BLaER1 (cell line): ENCODE results near the gene NTRK3.

Experiments
- H3K27ac ChIP-seq: shearing (Covaris generic); formaldehyde crosslinking; 2 replicates; pipeline ENCODE4 v1.8.1; 2022
- H3K27me3 ChIP-seq: shearing (Covaris generic); formaldehyde crosslinking; 2 replicates; pipeline ENCODE4 v1.8.1; 2022
- H3K36me3 ChIP-seq: shearing (Covaris generic); formaldehyde crosslinking; 2 replicates; pipeline ENCODE4 v1.8.1; 2022
- H3K4me1 ChIP-seq: shearing (Covaris generic); formaldehyde crosslinking; 2 replicates; pipeline ENCODE4 v1.8.1; 2022
- H3K4me2 ChIP-seq: shearing (Covaris generic); formaldehyde crosslinking; 2 replicates; pipeline ENCODE4 v1.8.1; 2022
- H3K4me3 ChIP-seq: shearing (Covaris generic); formaldehyde crosslinking; 2 replicates; pipeline ENCODE4 v1.8.1; 2022
- H3K9ac ChIP-seq: shearing (Covaris generic); formaldehyde crosslinking; 2 replicates; pipeline ENCODE4 v1.8.1; 2022
- H3K9me3 ChIP-seq: shearing (Covaris generic); formaldehyde crosslinking; 2 replicates; pipeline ENCODE4 v1.8.1; 2022
- H4K20me1 ChIP-seq: shearing (Covaris generic); formaldehyde crosslinking; 2 replicates; pipeline ENCODE4 v1.8.1; 2022
- Cebpa-rat ChIP-seq: shearing (Covaris generic); IDR thresholded peaks from 2 replicates; pipeline ENCODE4 v1.8.1; 2022

Gene NTRK3

GRCh38 chr15:88016406-88016805, 240.1 kb downstream of the NTRK3 start:
- H3K4me3 ChIP-seq = no peak overlapping the region
- H3K4me1 ChIP-seq = peaks cover 18% of the 10 kb centered on the region
- no peak for TF ChIP-seq Cebpa-rat
- no peaks in the 10 kb centered on the region for H3K9me3 ChIP-seq
- no peaks in the 10 kb centered on the region for H3K36me3 ChIP-seq
- no peaks in the 10 kb centered on the region for H4K20me1 ChIP-seq
- H3K27ac ChIP-seq = no peak overlapping the region
- no peaks in the 10 kb centered on the region for H3K27me3 ChIP-seq
- peak overlapping the region; percentile 48 for H3K4me2 ChIP-seq
- H3K9ac ChIP-seq = no peak overlapping the region

- H3K36me3 ChIP-seq = no peaks in the 10 kb centered on the region
- H3K9me3 ChIP-seq = no peaks in the 10 kb centered on the region
- H3K9ac ChIP-seq = no peak overlapping the region
- no peak overlapping the region for H3K4me3 ChIP-seq
- H3K4me2 ChIP-seq = no peak overlapping the region
- no peaks in the 10 kb centered on the region for H4K20me1 ChIP-seq
- H3K4me1 ChIP-seq = peaks cover 18% of the 10 kb centered on the region
- no peak overlapping the region for H3K27ac ChIP-seq
- H3K27me3 ChIP-seq = no peaks in the 10 kb centered on the region
- TF ChIP-seq Cebpa-rat = no peak
These were observed 241.2 kb downstream of the NTRK3 start for GRCh38 chr15:88015228-88015860.

DNA sequence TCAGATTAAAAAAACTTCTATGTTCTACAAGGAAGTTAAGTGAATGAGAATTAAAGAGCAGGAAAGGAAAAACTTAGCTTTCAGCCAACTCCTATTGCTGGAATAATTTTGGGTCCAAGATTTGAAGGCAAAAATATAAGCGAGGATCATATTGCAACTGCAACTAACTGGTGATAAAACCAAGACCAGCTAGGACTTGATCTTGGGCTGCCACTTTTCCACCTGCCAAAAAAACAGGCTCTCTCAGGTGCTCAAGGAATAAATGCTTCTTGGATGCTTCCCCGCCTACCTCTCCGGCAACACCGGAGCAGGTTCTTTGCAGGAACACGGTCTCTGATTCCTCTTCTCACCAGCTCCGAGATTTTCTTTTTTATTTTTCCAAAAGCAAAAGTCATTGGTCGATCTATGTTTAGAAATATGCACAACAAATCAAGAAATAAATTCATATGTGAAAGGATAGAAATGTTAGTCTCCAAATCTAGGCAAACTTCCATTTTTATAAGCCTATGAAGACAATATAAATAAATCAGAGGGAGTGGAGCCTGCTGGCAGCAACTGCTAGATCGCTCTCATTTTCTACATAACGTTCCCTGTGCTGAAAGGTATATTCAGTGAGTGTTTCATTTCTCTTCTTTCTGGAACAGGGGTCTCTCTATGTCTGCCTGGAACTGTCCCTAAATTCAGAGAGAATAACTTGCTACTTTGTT, 241.9 kb downstream of the NTRK3 start:
- peaks cover 18% of the 10 kb centered on the region for H3K4me1 ChIP-seq
- no peak overlapping the region for H3K27ac ChIP-seq
- H3K4me2 ChIP-seq = no peak overlapping the region
- H3K27me3 ChIP-seq = no peaks in the 10 kb centered on the region
- no peaks in the 10 kb centered on the region for H3K36me3 ChIP-seq
- no peak overlapping the region for H3K9ac ChIP-seq
- no peak overlapping the region for H3K4me3 ChIP-seq
- no peak for TF ChIP-seq Cebpa-rat
- no peaks in the 10 kb centered on the region for H3K9me3 ChIP-seq
- no peaks in the 10 kb centered on the region for H4K20me1 ChIP-seq

- no peak overlapping the region for H3K27ac ChIP-seq
- peaks cover 18% of the 10 kb centered on the region for H3K4me1 ChIP-seq
- no peaks in the 10 kb centered on the region for H3K36me3 ChIP-seq
- H3K9ac ChIP-seq = no peak overlapping the region
- no peaks in the 10 kb centered on the region for H3K9me3 ChIP-seq
- H4K20me1 ChIP-seq = no peaks in the 10 kb centered on the region
- H3K4me2 ChIP-seq = no peak overlapping the region
- no peak for TF ChIP-seq Cebpa-rat
- H3K27me3 ChIP-seq = no peaks in the 10 kb centered on the region
- H3K4me3 ChIP-seq = no peak overlapping the region
These were observed 243.4 kb downstream of the NTRK3 start for GRCh38 chr15:88013111-88013510.

DNA sequence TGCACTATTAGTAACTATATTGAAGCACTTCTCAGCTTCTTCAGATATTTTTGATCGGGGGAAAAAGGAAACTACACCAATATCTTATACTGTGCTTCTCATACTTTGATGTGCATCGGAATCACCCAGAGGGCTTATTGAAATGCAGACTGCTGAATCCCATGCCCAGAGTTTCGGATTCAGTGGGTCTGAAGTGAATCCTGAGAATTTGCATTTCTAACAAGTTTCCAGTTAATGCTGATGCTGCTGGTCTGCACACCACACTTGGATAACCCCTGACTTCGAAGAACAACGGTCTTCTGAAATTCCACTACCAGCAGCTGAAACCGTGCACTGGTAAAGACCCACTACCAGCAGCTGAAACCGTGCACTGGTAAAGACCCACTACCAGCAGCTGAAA, 243.9 kb downstream of the NTRK3 start:
- peaks cover 18% of the 10 kb centered on the region for H3K4me1 ChIP-seq
- no peaks in the 10 kb centered on the region for H3K9me3 ChIP-seq
- H3K4me3 ChIP-seq = no peak overlapping the region
- H4K20me1 ChIP-seq = no peaks in the 10 kb centered on the region
- H3K4me2 ChIP-seq = no peak overlapping the region
- TF ChIP-seq Cebpa-rat = no peak
- H3K36me3 ChIP-seq = no peaks in the 10 kb centered on the region
- no peak overlapping the region for H3K27ac ChIP-seq
- no peaks in the 10 kb centered on the region for H3K27me3 ChIP-seq
- no peak overlapping the region for H3K9ac ChIP-seq

GRCh38 chr15:88012233-88012632, 244.3 kb downstream of the NTRK3 start:
- no peak overlapping the region for H3K4me2 ChIP-seq
- H3K9me3 ChIP-seq = no peaks in the 10 kb centered on the region
- peaks cover 18% of the 10 kb centered on the region for H3K4me1 ChIP-seq
- H3K36me3 ChIP-seq = no peaks in the 10 kb centered on the region
- H3K27me3 ChIP-seq = no peaks in the 10 kb centered on the region
- no peak overlapping the region for H3K27ac ChIP-seq
- TF ChIP-seq Cebpa-rat = no peak
- H4K20me1 ChIP-seq = no peaks in the 10 kb centered on the region
- no peak overlapping the region for H3K4me3 ChIP-seq
- H3K9ac ChIP-seq = no peak overlapping the region

DNA sequence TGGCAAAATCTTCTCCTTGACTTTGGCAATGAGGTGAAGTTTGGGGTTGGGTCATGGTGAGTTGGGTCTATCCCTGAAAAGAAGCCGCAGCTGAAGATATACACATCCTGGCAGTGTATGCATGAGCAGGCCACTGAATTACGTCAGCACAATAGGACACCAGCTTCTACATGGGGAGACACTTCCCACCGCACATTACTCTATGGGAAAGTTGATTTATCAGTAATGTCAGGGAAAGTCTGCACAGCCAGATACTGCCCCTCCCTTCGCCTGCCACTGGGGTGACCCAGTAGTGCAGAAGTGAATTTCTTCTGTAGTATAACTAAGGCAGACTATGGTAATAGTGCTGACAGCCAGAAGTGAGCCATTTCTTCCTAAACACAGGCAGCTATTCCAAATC, 245.0 kb downstream of the NTRK3 start:
- H3K9me3 ChIP-seq = no peaks in the 10 kb centered on the region
- H4K20me1 ChIP-seq = no peaks in the 10 kb centered on the region
- H3K27ac ChIP-seq = no peak overlapping the region
- H3K4me2 ChIP-seq = no peak overlapping the region
- no peak overlapping the region for H3K9ac ChIP-seq
- no peaks in the 10 kb centered on the region for H3K27me3 ChIP-seq
- H3K4me1 ChIP-seq = peaks cover 11% of the 10 kb centered on the region
- TF ChIP-seq Cebpa-rat = no peak
- no peak overlapping the region for H3K4me3 ChIP-seq
- no peaks in the 10 kb centered on the region for H3K36me3 ChIP-seq

GRCh38 chr15:88006146-88006545, 250.4 kb downstream of the NTRK3 start:
- no peaks in the 10 kb centered on the region for H3K36me3 ChIP-seq
- H3K9ac ChIP-seq = no peak overlapping the region
- H3K4me3 ChIP-seq = no peak overlapping the region
- TF ChIP-seq Cebpa-rat = no peak
- H4K20me1 ChIP-seq = no peaks in the 10 kb centered on the region
- no peak overlapping the region for H3K27ac ChIP-seq
- H3K4me1 ChIP-seq = peaks cover 9% of the 10 kb centered on the region
- H3K27me3 ChIP-seq = no peaks in the 10 kb centered on the region
- no peaks in the 10 kb centered on the region for H3K9me3 ChIP-seq
- no peak overlapping the region for H3K4me2 ChIP-seq

DNA sequence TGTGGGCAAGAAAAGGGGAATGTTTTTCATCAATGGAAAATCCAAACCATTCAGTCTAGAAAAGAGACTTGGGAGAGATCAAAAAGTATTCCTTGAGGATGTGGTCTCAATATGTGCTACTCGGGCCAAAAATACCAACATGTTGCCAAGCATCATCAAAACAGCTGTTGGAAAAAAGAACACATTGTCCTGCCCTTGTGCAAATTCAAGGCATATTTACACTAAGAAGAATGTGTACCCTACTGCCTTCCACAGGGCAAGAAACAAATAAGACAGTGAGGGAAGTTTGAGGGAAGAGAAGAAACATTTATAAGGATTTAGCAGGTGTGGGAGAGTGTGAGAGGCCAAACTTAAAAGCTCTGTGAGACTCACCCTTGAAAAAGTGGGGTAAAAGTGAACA, 252.1 kb downstream of the NTRK3 start:
- Histone ChIP-seq H4K20me1 (no peaks in the 10 kb centered on the region), H3K9ac (no peak overlapping the region), H3K4me2 (no peak overlapping the region), H3K36me3 (no peaks in the 10 kb centered on the region), H3K4me3 (no peak overlapping the region), H3K4me1 (peaks cover 9% of the 10 kb centered on the region), H3K27me3 (no peaks in the 10 kb centered on the region), H3K9me3 (0 out of 2 replicates have a peak, but pooled peaks cover 5% of the 10 kb centered on the region), H3K27ac (no peak overlapping the region)
- no peak for TF ChIP-seq Cebpa-rat

DNA sequence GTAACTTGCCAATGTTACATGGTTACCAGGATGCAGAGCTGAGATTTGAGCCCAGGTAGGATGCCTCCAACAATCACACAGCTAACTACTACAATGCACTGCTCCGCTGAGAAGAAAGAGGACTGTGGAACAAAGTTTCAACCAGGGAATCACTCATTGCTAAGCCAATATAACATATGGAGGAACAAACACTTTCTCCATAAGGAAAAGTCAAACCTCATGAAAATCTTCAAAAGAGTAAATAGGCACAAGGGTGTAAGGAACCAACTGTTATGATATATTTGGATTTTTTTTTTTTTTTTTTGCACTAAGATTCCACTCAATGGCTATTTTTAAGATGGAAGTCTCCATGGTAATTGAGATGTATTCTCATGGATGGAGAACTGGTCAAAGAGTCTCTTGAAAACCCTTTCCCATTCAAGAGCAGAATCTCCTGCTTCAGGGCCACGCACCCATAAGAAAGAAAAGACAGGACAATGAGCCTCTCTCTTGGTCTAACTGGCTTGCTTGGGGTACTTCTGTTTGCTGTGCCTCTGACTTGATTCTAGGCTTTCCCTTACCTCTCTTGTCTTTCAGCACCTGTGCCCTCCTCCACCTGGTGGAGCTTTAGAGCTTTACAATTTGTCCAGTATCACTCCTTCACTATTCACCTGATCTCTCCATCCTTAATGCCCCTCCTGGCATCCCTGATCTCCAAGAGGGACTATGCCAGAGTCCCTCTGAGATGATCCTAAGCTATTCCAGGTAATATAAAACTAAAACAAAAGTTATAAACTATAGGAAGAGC, 252.8 kb downstream of the NTRK3 start:
- H3K27me3 ChIP-seq = no peaks in the 10 kb centered on the region
- H3K4me3 ChIP-seq = no peak overlapping the region
- H3K9me3 ChIP-seq = 0 out of 2 replicates have a peak, but pooled peaks cover 5% of the 10 kb centered on the region
- no peaks in the 10 kb centered on the region for H4K20me1 ChIP-seq
- H3K4me2 ChIP-seq = no peak overlapping the region
- TF ChIP-seq Cebpa-rat = no peak
- peaks cover 9% of the 10 kb centered on the region for H3K4me1 ChIP-seq
- no peak overlapping the region for H3K27ac ChIP-seq
- H3K9ac ChIP-seq = no peak overlapping the region
- H3K36me3 ChIP-seq = no peaks in the 10 kb centered on the region
